Activated CD4-positive, alpha-beta T cell treated with anti-CD3 and anti-CD28 coated beads, Interleukin-2, amount 50 U/mL, for 1 hour (primary cell): ENCODE results near the gene DKK3.

Source experiments
- DNase-seq: peaks from one replicate; pipeline ENCODE4 v3.0.0-alpha.2; 2020

Gene DKK3

DNA sequence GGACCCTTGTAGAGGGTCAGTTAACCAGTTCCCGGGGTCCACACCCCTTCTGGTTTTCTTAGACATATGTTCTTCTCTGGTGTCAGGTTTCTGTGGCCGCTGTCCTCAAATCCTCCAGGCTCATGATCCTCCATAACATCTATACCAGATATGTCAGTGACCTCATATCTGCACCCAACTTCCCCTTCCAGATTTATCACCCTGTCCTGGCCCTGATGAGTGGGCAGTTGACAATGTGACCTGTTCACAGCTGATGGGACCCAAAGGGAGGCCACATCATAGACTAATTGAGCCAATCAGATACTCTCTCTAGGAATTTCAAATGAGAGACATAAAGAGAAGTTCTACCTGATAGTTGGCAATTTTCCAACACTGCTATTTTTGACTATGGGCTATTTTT, 5.1 kb downstream of the DKK3 start:
- no peak for DNase-seq

GRCh38 chr11:12001186-12001585, 7.2 kb downstream of the DKK3 start:
- no peak for DNase-seq

- DNase-seq, result no peak
These were observed 10.2 kb downstream of the DKK3 start for GRCh38 chr11:11998091-11998781.

DNA sequence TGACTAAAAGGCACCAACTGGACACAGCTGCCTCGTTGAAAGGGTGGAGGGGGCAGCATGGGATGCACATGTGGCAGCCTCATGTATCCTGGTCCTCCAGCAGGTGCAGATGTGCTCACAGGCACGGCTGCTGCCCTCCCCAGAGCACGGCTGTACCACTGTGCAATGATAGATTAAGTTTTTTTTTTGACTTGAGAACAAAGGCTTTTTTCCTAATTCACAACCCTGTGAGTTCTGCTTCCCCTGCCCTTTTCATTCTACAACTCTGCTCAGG, 11.4 kb downstream of the DKK3 start:
- DNase-seq, result no peak

DNA sequence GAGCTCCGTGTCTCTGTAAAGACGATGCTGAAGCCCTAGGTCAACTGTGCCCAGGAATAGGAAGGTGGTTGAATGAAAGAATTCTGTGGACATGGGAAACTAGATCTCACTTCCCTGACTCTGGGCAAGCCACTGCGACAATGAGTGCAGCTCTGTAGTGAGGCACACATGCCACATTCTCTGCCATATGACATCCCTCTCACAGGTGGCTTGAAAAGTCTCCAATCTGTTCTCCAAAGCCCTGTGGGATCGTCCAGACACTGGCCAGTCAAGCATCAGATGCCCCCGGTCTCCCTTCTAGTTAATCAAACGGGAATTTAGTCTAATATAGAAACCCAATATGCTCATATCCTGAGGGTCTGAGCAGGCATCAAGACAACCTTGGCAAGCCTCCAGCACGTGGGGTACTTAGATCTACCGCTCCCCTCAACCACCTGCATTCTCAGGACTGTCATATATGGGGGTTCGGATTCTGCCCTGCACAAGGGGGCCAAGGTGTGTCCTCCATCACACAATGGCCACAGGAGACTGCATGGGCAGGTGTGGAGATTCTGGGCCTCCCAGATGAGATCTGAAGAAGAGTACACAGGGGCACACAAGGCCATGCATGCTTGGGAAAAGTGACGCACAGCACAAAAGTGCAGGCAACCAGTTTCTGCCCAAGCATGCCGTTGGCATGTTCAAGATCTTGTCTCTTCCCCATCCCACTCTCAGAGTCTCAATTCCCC, 11.9 kb downstream of the DKK3 start:
- no peak for DNase-seq

DNA sequence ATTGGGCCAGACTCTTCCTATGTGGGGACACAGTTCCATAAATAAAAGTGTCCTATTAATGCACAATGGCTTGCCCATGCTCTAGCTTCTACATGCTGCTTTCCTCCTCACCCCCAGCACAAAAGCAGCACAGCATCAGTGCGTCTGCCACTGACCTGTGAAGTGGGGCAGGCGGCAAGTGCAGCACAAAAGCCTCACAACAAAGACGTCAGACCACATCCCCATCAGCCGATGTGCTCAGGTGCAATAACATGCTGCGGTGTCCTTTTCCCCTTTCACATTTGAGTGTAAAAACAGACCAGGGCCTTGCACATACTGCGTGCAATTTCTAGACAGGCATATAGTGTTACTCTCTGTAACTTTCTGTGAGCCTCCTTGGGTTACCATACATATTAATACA, 12.8 kb downstream of the DKK3 start:
- no peak for DNase-seq

DNA sequence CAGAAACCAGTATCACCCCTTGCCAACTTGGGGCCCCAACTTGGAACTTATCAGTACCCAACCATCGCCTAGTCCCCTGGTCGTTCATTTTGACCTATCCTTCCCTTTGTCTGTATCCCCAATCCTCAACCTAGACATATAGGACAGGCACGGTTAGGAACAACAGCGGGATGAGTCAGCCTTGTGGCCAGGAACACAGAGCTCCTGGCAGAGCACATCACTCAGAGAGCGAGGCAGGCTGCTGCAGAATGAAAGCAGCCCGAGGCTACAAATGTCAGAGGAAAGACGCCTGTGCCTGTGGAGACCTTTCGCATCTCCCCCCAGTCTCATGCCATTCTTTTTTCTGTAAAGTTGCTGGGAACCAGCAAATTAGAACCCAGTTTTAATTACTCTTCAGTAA, 14.6 kb downstream of the DKK3 start:
- DNase-seq, result no peak

GRCh38 chr11:11992257-11993212, 15.9 kb downstream of the DKK3 start:
- DNase-seq, result no peak

DNA sequence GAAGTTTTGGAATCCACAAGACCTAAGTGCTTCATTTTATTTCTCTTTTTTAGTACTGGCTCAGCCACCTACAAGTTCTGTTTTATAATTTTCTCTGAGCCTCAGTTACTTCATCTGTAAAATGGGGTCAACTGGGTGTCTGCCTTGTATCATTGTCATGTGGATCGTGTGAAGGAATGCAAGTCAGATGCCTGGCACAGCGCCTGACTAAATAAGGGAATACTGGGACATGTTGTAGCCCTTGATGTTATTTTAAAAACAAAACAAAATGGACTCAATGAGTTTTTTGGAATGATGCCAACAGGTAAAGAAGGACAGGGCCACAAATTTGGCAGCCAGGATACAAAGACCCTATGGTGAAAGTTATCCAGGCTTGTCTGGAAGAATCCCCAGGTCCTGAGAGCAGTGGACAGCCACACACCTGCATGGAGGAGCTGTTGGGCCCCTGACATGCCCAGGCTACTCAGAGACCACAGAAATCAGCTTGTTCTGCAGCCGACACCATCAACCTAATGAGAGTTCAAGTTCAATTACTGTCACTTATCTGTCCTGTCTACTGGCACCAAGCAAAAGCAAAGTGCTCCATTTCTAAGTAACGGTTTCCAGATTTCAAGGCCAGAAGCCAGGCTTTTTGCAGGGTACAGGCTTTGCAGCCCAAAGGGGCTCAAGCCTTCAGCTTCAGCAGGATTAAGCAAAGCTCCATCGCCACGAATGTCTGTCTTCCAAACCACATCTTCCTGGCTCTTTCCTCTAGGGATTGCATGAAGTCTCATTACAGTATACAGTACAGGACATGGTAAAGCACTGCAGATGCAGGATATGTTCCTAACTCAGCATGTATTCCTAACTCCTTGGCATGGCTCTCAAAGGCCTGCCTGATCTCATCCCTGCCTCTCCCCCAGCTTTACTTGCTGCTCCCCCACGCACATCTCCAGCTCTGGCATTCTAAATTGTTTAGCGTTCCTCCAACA, 18.4 kb downstream of the DKK3 start:
- DNase-seq, result no peak

- no peak for DNase-seq
These were observed 19.7 kb downstream of the DKK3 start for GRCh38 chr11:11988681-11989261.

- DNase-seq, result no peak
These were observed 20.3 kb downstream of the DKK3 start for GRCh38 chr11:11988099-11988651.

- DNase-seq, result no peak
These were observed 20.9 kb downstream of the DKK3 start for GRCh38 chr11:11987503-11988022.

GRCh38 chr11:11985954-11986949, 22.2 kb downstream of the DKK3 start:
- DNase-seq, result no peak

DNA sequence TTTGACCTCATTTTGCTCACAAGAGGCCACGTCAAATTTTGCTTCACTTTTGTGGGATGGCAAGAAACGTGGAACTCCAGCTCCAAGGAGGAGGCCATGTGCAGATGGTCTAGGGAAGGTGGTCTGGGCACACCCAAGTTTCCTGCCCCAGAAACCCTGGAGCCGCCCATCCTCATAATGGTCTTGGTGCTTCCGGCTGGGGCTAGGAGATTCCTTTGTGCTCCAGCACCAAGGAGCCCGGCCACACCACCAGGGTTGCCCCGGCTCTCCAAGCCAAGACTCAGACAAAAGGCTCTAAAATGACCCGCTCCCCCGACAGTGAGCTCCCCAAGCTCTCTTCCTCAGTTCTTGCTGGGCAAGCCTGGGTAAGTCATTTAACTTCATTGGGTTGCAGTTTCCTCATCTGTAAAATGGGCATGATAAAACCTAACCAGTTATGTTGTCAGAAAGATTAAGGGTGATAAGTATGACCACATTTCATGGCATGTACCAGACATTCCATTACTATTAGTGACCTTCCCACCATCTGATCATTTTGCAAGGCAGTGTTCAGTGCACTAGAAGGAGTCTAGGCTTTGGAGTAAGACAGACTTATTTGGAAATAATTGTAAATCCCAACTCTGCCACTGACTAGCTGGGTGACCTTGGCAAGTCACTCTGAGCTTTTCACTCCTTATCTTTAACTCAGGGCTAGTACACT, 23.3 kb downstream of the DKK3 start:
- DNase-seq, result no peak

DNA sequence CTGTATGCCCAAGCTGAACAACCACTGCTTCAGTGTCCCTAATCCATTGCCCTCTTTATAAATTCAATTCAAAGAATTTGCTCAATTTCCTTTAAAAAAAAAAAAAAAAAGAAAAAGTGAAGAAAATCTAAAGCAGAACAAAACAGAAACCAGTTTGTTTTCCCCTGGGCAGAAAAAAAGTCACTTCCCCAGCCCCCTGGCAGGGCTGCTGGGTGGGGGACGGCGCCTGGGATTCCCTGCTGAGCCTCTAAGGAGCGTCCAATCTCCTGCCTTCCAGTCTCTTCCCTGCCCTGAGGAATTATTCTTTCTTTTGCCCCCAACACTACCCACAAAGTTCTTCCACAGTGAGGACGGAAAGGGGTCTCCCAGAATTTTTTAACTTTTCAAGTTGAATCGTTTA, 23.9 kb downstream of the DKK3 start:
- no peak for DNase-seq

- DNase-seq, result no peak
These were observed 25.0 kb downstream of the DKK3 start for GRCh38 chr11:11983427-11983826.

DNA sequence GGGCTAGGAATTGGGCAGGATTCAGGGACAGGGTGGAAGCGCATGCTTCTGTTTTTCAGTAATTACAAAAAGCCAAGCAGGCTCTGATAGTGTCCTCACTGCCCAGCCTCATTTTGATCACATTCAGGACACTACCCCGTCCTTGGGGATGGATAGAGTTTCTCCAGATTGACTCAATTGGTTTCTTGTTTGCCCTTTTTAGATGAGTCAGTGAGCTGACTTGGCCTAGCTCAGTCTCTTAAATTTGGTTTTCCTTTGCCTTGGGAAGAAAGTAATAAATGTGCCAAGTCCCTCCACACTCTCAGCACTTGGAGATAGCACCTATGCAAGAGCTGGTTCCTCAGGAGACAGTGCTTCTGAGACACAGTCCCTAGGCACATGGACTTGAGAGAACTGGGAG, 25.5 kb downstream of the DKK3 start:
- DNase-seq, result no peak

DNA sequence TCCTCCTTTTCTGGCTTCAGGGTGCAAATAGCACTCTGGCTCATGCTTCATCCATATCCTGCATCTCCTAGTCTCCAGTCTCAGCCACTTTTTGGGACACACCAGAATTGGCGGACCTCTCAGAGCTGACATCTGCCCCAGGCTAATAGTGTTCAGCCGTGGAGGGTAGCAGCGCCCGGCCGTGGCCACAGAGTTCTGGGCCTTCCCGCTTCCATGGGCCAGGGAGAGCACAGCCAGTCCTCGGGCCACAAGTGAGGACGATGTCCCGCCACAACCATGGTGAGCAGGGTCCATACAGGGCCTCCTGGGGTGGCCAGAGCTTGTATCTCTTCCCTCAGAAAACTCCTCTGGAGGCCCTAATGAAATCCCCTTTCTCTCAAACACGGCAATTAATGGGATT, 26.0 kb downstream of the DKK3 start:
- no peak for DNase-seq

GRCh38 chr11:11981840-11982239, 26.6 kb downstream of the DKK3 start:
- DNase-seq, result no peak

- DNase-seq, result no peak
These were observed 27.1 kb downstream of the DKK3 start for GRCh38 chr11:11981364-11981763.
